GM12878 (cell line): ENCODE data around the gene SMURF1. TPM values are rescaled to one million over a fixed set of nuclear protein-coding genes. Genes with fewer than 3 reads are reported as not detected.

Experiments used
- ATAC-seq: fragments of 200-7000 bp; cut with Tn5 transposase; 3 replicates; pipeline ENCODE4 v1.9.1; 2020; ENCODE audit warnings: mild to moderate bottlenecking, moderate library complexity
- BruUV-seq: library from RNA; stranded (reverse); fragments of 400-500 nt; replicated peaks from 2 replicates; lab custom pipeline; 2021; lab: Mats Ljungman, UMichigan
- CTCF ChIA-PET: fragments of 300-600 bp; sonication (Branson Sonifier 250); formaldehyde crosslinking; extraction: SDS; loops from one replicate; lab custom pipeline; 2021; ENCODE audit warnings: inconsistent platforms; lab: Yijun Ruan, JAX
- POLR2A ChIA-PET: fragments of 350-600 bp; formaldehyde crosslinking; extraction: SDS; loops from one replicate; lab custom pipeline; 2021; ENCODE audit warnings: inconsistent platforms; lab: Charles Lee
- RAD21 ChIA-PET: fragments of 300-600 bp; sonication (Branson Sonifier 250); formaldehyde crosslinking; loops from one replicate; lab custom pipeline; 2023; ENCODE audit warnings: antibody characterized with exemption; ENCODE audit not compliant: unreplicated experiment; lab: Charles Lee
- SMC1A ChIA-PET: fragments of 300-600 bp; sonication (Branson Sonifier 250); formaldehyde crosslinking; loops from one replicate; lab custom pipeline; 2023; ENCODE audit not compliant: unreplicated experiment, uncharacterized antibody; lab: Charles Lee
- DNase-seq: peaks from one replicate; pipeline ENCODE4 v3.0.0-alpha.2; 2011; ENCODE audit warnings: low read depth, low spot score
- FAIRE-seq: peaks from 3 replicates; lab custom pipeline; 2011; peaks lifted over from hg19 to GRCh38; lab: Jason Lieb, UNC
- H2AFZ ChIP-seq: 2 replicates; pipeline ENCODE4 v1.6.0; 2011; ENCODE audit warnings: low read depth, low read length, control low read depth; ENCODE audit not compliant: control insufficient read depth
- H3K27ac ChIP-seq: 2 replicates; pipeline ENCODE4 v1.5.1; 2011; ENCODE audit warnings: control low read depth; ENCODE audit not compliant: control insufficient read depth, insufficient read depth
- H3K27me3 ChIP-seq, 2 experiments: replicated peaks in 1 of 2; 2 replicates each; pipeline versions ENCODE4 v1.6.0 to v1.6.1; 2011; ENCODE audit warnings: low read length in 1 of 2; ENCODE audit not compliant: control insufficient read depth in 2 of 2, insufficient read depth in 2 of 2
- H3K36me3 ChIP-seq, 2 experiments: 2 replicates each; pipeline ENCODE4 v1.5.1; 2011; ENCODE audit warnings: low read length in 1 of 2; ENCODE audit not compliant: control insufficient read depth in 2 of 2, insufficient read depth in 2 of 2
- H3K4me1 ChIP-seq: 2 replicates; pipeline ENCODE4 v1.6.1; 2011; ENCODE audit warnings: mild to moderate bottlenecking, low read length, moderate library complexity, mixed read lengths; ENCODE audit not compliant: control insufficient read depth, insufficient read depth
- H3K4me2 ChIP-seq: 2 replicates; pipeline ENCODE4 v1.6.0; 2011; ENCODE audit warnings: control low read depth; ENCODE audit not compliant: control insufficient read depth, insufficient read depth
- H3K4me3 ChIP-seq: fragments of 200-600 bp; sonication (generic); 2 replicates; pipeline ENCODE4 v1.5.1; 2016
- H3K79me2 ChIP-seq: 2 replicates; pipeline ENCODE4 v1.6.0; 2011; ENCODE audit warnings: low read length; ENCODE audit not compliant: control insufficient read depth, insufficient read depth
- H3K9ac ChIP-seq: 2 replicates; pipeline ENCODE4 v1.8.0; 2011; ENCODE audit warnings: low read length, control low read depth, mixed read lengths; ENCODE audit not compliant: control insufficient read depth, insufficient read depth
- H3K9me3 ChIP-seq: replicated peaks from 3 replicates; pipeline ENCODE4 v1.5.1; 2011; ENCODE audit warnings: mild to moderate bottlenecking, low read length; ENCODE audit not compliant: control insufficient read depth, insufficient read depth
- H4K20me1 ChIP-seq: 2 replicates; pipeline ENCODE4 v1.6.0; 2011; ENCODE audit not compliant: control insufficient read depth, insufficient read depth
- BCLAF1 ChIP-seq: fragments of 450-650 bp; IDR thresholded peaks from 2 replicates; pipeline ENCODE4 v1.6.1; 2017; ENCODE audit warnings: antibody characterized with exemption, mild to moderate bottlenecking, moderate library complexity
- BHLHE40 ChIP-seq, 2 experiments: fragments of 450-650 bp in 1 of 2; IDR thresholded peaks; 2 replicates each; pipeline ENCODE4 v1.6.1; 2011 to 2017; ENCODE audit warnings: low read depth in 2 of 2, borderline replicate concordance in 1 of 2, improper control_type of control experiment in 1 of 2, low read length in 1 of 2, mild to moderate bottlenecking in 1 of 2
- CEBPZ ChIP-seq: fragments of 150-350 bp; IDR thresholded peaks from 2 replicates; pipeline ENCODE4 v1.6.1; 2016; ENCODE audit warnings: low read depth, low read length
- EGR1 ChIP-seq, 2 experiments: IDR thresholded peaks; 1 replicate in 1 of 2; 2 replicates in 1 of 2; pipeline ENCODE4 v1.6.1; 2011 to 2012; ENCODE audit warnings: low read depth in 2 of 2, low read length in 2 of 2, borderline replicate concordance in 1 of 2, mild to moderate bottlenecking in 1 of 2, moderate library complexity in 1 of 2
- IKZF2 ChIP-seq, 2 experiments: fragments of 450-650 bp; IDR thresholded peaks; 2 replicates each; pipeline ENCODE4 v1.6.1; 2017; ENCODE audit warnings: mild to moderate bottlenecking in 2 of 2, moderate library complexity in 2 of 2
- NFIC ChIP-seq: IDR thresholded peaks from 2 replicates; pipeline ENCODE4 v1.6.1; 2012; ENCODE audit warnings: low read depth, mild to moderate bottlenecking, inconsistent platforms, low read length, moderate library complexity
- PAX8 ChIP-seq: fragments of 450-650 bp; IDR thresholded peaks from 2 replicates; pipeline ENCODE4 v1.6.1; 2017; ENCODE audit warnings: mild to moderate bottlenecking, moderate library complexity
- SIN3A ChIP-seq: IDR thresholded peaks from 2 replicates; pipeline ENCODE4 v1.6.1; 2012; ENCODE audit warnings: low read depth, low read length, improper control_type of control experiment
- SPI1 ChIP-seq: IDR thresholded peaks from 2 replicates; pipeline ENCODE4 v1.6.1; 2011; ENCODE audit warnings: low read depth, mild to moderate bottlenecking, low read length, moderate library complexity, borderline replicate concordance; ENCODE audit not compliant: insufficient read depth
- SUPT20H ChIP-seq: IDR thresholded peaks from 2 replicates; pipeline ENCODE4 v1.6.1; 2011; ENCODE audit warnings: low read depth, mild to moderate bottlenecking, low read length, moderate library complexity, borderline replicate concordance; ENCODE audit not compliant: control insufficient read depth
- ZNF384 ChIP-seq: IDR thresholded peaks from 2 replicates; pipeline ENCODE4 v1.6.1; 2012; ENCODE audit warnings: low read depth, mild to moderate bottlenecking, low read length, improper control_type of control experiment, borderline replicate concordance
- WGBS: methylation state at CpG from one replicate; pipeline ENCODE4 v1.1.6; 2016; ENCODE audit warnings: low lambda C conversion rate; ENCODE audit not compliant: insufficient replicate concordance, insufficient coverage; ENCODE audit errors: missing lambda C conversion rate; 5-methylcytosine and 5-hydroxymethylcytosine counted together
- in situ Hi-C: fragments of 300-500 bp; cut with MboI; formaldehyde crosslinking; loops from 9 replicates; pipeline ENCODE4 v1.14.3; 2018; ENCODE audit warnings: mixed read lengths
- intact Hi-C: fragments of 100-400 bp; cut with micrococcal nuclease; formaldehyde crosslinking; loops from one replicate; pipeline ENCODE4 v1.14.2; 2022; ENCODE audit not compliant: unreplicated experiment
- polyA plus RNA-seq, 11 experiments: library from polyadenylated mRNA; depleted of rRNA in 4 of 11; unstranded in 6 of 11; stranded (reverse) in 5 of 11; fragments of >200 nt; fragmentation: Nextera tagmentation in 4 of 11; fragmentation: Illumina TruSeq in 1 of 11; extraction: Ambion mirVana in 4 of 11; extraction: Trizol in 1 of 11; gene quantifications; 1 replicate in 1 of 11; 2 replicates in 10 of 11; pipeline versions ENCODE4 v1.2.1 to v1.2.3, GENCODE V29; 2011 to 2016; ENCODE audit warnings: inconsistent platforms in 2 of 11, missing spikeins in 2 of 11, low read depth in 1 of 11
- total RNA-seq, 4 experiments: library from RNA; depleted of rRNA in 3 of 4; stranded (reverse); fragments of >200 nt in 3 of 4; fragmentation: Illumina TruSeq in 1 of 4; extraction: Trizol in 1 of 4; gene quantifications; 2 replicates each; pipeline versions ENCODE4 v1.2.1 to v1.2.3, GENCODE V29; 2013 to 2021
- TF ChIP-seq, protein P1 (sequence below): fragments of 450-650 bp; conservative IDR thresholded peaks from 2 replicates; pipeline ENCODE4 v1.6.1; 2017; ENCODE audit warnings: mild to moderate bottlenecking, moderate library complexity

Gene SMURF1
- total and polyA plus RNA-seq, 10 of the 15 experiments (the other 5 are each of a cell fraction or from before 2014, with no cell fraction given): 0.76 to 14.0 (median 7.9) TPM

DNA sequence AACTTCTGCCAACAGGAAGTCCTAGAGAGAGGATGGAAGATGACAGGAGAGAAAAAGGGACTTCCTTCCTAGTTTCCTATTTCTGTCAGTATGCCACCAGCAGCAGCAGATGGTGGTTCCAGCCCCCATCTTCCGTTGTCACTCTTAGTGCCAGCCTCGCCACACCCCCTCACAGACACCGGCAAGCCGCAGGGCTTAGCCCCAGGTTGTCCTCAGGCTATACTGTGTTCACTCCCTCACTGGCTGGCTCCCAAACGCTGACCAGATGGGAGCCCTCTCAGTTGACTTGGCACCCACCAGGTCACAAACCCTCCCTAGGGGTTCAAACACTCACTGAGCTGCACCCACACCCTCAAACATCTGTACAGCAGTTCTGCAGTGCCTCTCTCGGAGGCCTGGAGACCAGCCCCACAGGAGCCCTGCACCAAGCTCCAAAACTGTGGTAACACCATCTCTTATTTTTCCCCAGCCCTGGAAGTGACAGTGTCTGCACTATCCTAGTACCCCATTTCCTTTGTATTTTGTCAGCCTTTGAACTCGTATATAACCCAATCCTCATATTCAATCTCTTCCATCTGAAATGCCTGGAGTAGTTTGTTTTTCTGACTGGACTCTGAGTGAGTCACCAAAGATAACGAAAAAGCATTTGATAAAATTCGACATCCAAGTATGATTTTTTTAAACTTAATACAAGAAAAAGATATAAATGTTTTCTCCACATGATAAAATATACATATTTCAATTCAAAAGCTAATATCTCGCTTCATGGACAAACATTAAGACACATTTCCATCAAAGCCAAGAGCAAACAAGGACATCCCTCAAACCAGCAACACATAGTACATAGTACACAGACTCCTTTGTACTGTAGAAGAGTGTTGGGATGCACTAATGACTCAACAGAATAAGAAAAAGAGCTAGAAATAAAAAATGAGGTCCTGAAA is 34.5 kb downstream of the SMURF1 start (continued):
- TF ChIP-seq SIN3A: no peak
- no peak for TF ChIP-seq IKZF2 (IDR thresholded peaks at IDR 0.05)

- Histone ChIP-seq H3K27me3 (no peaks in the 10 kb centered on the region), H3K27ac (no peak overlapping the region), H3K36me3 (no peaks in the 10 kb centered on the region), H3K4me2 (no peak overlapping the region), H3K9me3 (no peaks in the 10 kb centered on the region), H3K4me1 (peaks cover 20% of the 10 kb centered on the region), H4K20me1 (no peaks in the 10 kb centered on the region), H3K9ac (no peak overlapping the region), H3K79me2 (peaks cover 32% of the 10 kb centered on the region), H2AFZ (no peak overlapping the region), H3K4me3 (no peak overlapping the region)
- ChIA-PET SMC1A (interaction anchor here (0.6 kb wide), 1 partner anchor 218 kb away, joined by 3 read pairs; no protein-coding TSS in a partner anchor), RAD21 (no interaction called here), POLR2A (interaction anchor here (1.2 to 1.4 kb wide), 2 partner anchors 15 to 30 kb away, joined by 3 read pairs; no protein-coding TSS in a partner anchor), CTCF (no interaction called here)
- ATAC-seq: no peak
- 88% methylated on average over 4 of the region's 4 CpGs for WGBS
- intact Hi-C loops: no loop called here
- no TSS peak for BruUV-seq
- in situ Hi-C loops: no loop called here
- FAIRE-seq: no peak
- no peak for DNase-seq
- TF ChIP-seq BHLHE40 (IDR thresholded peaks at IDR 0.05; ENCODE audit: borderline replicate concordance in 1 of 2, low read depth in 2 of 2, low read length in 1 of 2) (no peak), ZNF384 (no peak), BCLAF1 (no peak), PAX8 (no peak), EGR1 (IDR thresholded peaks at IDR 0.05; ENCODE audit: borderline replicate concordance in 1 of 2, low read depth in 2 of 2, low read length in 2 of 2) (no peak), NFIC (no peak), SPI1 (no peak), SUPT20H (no peak), CEBPZ (no peak)
- TF ChIP-seq, protein P1, sequence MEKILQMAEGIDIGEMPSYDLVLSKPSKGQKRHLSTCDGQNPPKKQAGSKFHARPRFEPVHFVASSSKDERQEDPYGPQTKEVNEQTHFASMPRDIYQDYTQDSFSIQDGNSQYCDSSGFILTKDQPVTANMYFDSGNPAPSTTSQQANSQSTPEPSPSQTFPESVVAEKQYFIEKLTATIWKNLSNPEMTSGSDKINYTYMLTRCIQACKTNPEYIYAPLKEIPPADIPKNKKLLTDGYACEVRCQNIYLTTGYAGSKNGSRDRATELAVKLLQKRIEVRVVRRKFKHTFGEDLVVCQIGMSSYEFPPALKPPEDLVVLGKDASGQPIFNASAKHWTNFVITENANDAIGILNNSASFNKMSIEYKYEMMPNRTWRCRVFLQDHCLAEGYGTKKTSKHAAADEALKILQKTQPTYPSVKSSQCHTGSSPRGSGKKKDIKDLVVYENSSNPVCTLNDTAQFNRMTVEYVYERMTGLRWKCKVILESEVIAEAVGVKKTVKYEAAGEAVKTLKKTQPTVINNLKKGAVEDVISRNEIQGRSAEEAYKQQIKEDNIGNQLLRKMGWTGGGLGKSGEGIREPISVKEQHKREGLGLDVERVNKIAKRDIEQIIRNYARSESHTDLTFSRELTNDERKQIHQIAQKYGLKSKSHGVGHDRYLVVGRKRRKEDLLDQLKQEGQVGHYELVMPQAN: no peak
Measured at GRCh38 chr7:99108613-99109012, 35.3 kb downstream of the SMURF1 start.
